Hepatocyte (in vitro differentiated cells): ENCODE results near the gene GPR18.

ENCODE experiments used
- EZH2 ChIP-seq: fragments of 200-600 bp; sonication (generic); IDR thresholded peaks from 2 replicates; pipeline ENCODE4 v1.6.1; 2016; ENCODE audit warnings: antibody characterized with exemption, mild to moderate bottlenecking, borderline replicate concordance
- EZH2phosphoT487 ChIP-seq: fragments of 200-600 bp; sonication (generic); IDR thresholded peaks from one replicate; pipeline ENCODE4 v1.6.1; 2018; ENCODE audit warnings: antibody characterized with exemption, mild to moderate bottlenecking, low read depth, moderate library complexity; ENCODE audit not compliant: unreplicated experiment, severe bottlenecking
- TF ChIP-seq, protein P1 (sequence below): fragments of 200-600 bp; sonication (generic); IDR thresholded peaks from 2 replicates; pipeline ENCODE4 v1.5.1; 2016; ENCODE audit warnings: antibody characterized with exemption, mild to moderate bottlenecking; ENCODE audit not compliant: poor library complexity

DNA sequence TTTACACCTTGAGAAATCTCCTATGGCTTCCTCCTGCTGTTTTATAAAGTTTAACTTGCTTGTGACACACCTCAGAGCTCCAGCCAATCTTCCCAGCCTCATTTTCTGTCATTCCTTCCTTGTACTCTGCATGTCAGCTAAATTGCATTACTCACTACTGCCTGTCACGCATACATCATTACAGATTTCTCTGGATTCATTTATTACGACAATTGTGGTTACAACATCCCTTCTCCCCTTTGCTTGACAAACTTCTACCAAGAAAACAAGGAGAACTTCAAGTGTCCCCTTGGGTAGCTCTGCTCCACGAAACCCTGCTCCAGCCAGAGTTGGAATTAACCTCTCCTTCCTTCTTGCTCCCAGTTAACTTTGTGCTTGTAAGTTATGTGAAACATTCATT lies 22.0 kb upstream of the GPR18 start:
- TF ChIP-seq, protein P1, sequence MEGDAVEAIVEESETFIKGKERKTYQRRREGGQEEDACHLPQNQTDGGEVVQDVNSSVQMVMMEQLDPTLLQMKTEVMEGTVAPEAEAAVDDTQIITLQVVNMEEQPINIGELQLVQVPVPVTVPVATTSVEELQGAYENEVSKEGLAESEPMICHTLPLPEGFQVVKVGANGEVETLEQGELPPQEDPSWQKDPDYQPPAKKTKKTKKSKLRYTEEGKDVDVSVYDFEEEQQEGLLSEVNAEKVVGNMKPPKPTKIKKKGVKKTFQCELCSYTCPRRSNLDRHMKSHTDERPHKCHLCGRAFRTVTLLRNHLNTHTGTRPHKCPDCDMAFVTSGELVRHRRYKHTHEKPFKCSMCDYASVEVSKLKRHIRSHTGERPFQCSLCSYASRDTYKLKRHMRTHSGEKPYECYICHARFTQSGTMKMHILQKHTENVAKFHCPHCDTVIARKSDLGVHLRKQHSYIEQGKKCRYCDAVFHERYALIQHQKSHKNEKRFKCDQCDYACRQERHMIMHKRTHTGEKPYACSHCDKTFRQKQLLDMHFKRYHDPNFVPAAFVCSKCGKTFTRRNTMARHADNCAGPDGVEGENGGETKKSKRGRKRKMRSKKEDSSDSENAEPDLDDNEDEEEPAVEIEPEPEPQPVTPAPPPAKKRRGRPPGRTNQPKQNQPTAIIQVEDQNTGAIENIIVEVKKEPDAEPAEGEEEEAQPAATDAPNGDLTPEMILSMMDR, result no peak
- TF ChIP-seq EZH2 (no peak), EZH2phosphoT487 (no peak)
